HCT116 (cell line): ENCODE measurements around the gene CPT1B.
"Not testable (repeated sequence)": the region's sequence is repeated elsewhere in the genome, so short reads cannot be mapped to it uniquely, and the experiment has no call there.

Experiments used
- EZH2phosphoT487 ChIP-seq: fragments of 200-600 bp; IDR thresholded peaks from 2 replicates; pipeline ENCODE4 v1.6.1; 2018; ENCODE audit warnings: antibody characterized with exemption, borderline replicate concordance
- TF ChIP-seq, protein P1 (sequence below), 3 experiments: fragments of 200-600 bp in 1 of 3; sonication (generic) in 1 of 3; IDR thresholded peaks in 2 of 3; conservative IDR thresholded peaks in 1 of 3; 2 replicates each; pipeline ENCODE4 v1.5.1; 2012 to 2017; ENCODE audit warnings: low read depth in 2 of 3, low read length in 2 of 3, antibody characterized with exemption in 1 of 3, borderline replicate concordance in 1 of 3, control low read depth in 1 of 3, mild to moderate bottlenecking in 1 of 3, mixed read lengths in 1 of 3, mixed run types in 1 of 3, moderate library complexity in 1 of 3; ENCODE audit not compliant: insufficient read depth in 1 of 3

DNA sequence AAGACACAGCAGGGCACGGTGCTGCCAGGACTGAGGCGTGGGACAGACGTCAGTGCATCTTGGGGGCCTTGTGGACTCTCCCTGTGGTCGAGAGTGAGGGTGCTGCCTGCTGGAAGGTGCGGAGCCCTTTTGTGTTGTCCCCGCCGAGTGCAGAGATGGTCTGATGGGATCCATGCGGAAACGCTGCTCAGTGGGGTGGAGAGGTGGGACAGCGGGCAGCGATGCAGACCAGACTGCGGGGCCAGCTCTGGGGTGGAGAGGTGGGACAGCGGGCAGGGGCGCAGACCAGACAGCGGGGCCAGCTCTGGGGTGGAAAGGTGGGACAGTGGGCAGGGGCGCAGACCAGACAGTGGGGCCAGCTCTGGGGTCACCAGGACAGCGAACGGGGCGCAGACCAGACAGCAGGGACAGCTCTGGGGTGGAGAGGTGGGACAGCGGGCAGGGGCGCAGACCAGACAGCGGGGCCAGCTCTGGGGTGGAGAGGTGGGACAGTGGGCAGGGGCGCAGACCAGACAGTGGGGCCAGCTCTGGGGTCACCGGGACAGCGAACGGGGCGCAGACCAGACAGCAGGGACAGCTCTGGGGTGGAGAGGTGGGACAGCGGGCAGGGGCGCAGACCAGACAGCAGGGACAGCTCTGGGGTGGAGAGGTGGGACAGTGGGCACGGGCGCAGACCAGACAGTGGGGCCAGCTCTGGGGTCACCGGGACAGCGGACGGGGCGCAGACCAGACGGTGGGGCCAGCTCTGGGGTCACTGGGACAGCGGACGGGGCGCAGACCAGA, 30.0 kb upstream of the CPT1B start:
- TF ChIP-seq, protein P1, sequence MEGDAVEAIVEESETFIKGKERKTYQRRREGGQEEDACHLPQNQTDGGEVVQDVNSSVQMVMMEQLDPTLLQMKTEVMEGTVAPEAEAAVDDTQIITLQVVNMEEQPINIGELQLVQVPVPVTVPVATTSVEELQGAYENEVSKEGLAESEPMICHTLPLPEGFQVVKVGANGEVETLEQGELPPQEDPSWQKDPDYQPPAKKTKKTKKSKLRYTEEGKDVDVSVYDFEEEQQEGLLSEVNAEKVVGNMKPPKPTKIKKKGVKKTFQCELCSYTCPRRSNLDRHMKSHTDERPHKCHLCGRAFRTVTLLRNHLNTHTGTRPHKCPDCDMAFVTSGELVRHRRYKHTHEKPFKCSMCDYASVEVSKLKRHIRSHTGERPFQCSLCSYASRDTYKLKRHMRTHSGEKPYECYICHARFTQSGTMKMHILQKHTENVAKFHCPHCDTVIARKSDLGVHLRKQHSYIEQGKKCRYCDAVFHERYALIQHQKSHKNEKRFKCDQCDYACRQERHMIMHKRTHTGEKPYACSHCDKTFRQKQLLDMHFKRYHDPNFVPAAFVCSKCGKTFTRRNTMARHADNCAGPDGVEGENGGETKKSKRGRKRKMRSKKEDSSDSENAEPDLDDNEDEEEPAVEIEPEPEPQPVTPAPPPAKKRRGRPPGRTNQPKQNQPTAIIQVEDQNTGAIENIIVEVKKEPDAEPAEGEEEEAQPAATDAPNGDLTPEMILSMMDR (IDR thresholded peaks at IDR 0.05 in 2 of 3, conservative IDR thresholded peaks at IDR 0.05 in 1 of 3; ENCODE audit: borderline replicate concordance in 1 of 3, insufficient read depth in 1 of 3, low read depth in 2 of 3, low read length in 2 of 3): not testable (repeated sequence)
- TF ChIP-seq EZH2phosphoT487: not testable (repeated sequence)
